ENCODE data around the gene CRELD2.
A peak's percentile ranks its signal among the peaks of the same experiment; 100 is the strongest.

Gene CRELD2

GRCh38 chr22:49913026-49913425 lies 5.4 kb upstream of the CRELD2 start:
- DNase-seq (ENCODE audit: low read depth), result no peak

GRCh38 chr22:49913446-49913845 lies 5.0 kb upstream of the CRELD2 start:
- DNase-seq (ENCODE audit: low read depth), result no peak

- DNase-seq (ENCODE audit: low read depth), result no peak
Observed at GRCh38 chr22:49914256-49914655, 4.2 kb upstream of the CRELD2 start.

- DNase-seq (ENCODE audit: low read depth), result no peak
Observed at GRCh38 chr22:49915610-49916009, 2.8 kb upstream of the CRELD2 start.

- no peak for DNase-seq (ENCODE audit: low read depth)
Observed at GRCh38 chr22:49916831-49917230, 1.6 kb upstream of the CRELD2 start.

GRCh38 chr22:49918911-49919881 lies 762 bp downstream of the CRELD2 start:
- no peak for DNase-seq (ENCODE audit: low read depth)

GRCh38 chr22:49920859-49921258 lies 2.4 kb downstream of the CRELD2 start:
- DNase-seq (ENCODE audit: low read depth), result no peak

GRCh38 chr22:49921508-49922278 lies 3.3 kb downstream of the CRELD2 start:
- DNase-seq (ENCODE audit: low read depth), result no peak

GRCh38 chr22:49922484-49922883 lies 4.0 kb downstream of the CRELD2 start:
- no peak for DNase-seq (ENCODE audit: low read depth)

- no peak for DNase-seq (ENCODE audit: low read depth)
Observed at GRCh38 chr22:49922926-49923325, 4.5 kb downstream of the CRELD2 start.

- no peak for DNase-seq (ENCODE audit: low read depth)
Observed at GRCh38 chr22:49923445-49923844, 5.0 kb downstream of the CRELD2 start.

GRCh38 chr22:49924113-49924833 lies 5.8 kb downstream of the CRELD2 start:
- DNase-seq (ENCODE audit: low read depth), result no peak

- DNase-seq (ENCODE audit: low read depth), result peak; percentile 67
Observed at GRCh38 chr22:49925525-49926128, 7.2 kb downstream of the CRELD2 start.

- no peak for DNase-seq (ENCODE audit: low read depth)
Observed at GRCh38 chr22:49926916-49927315, 8.5 kb downstream of the CRELD2 start.

- no peak for DNase-seq (ENCODE audit: low read depth)
Observed at GRCh38 chr22:49927483-49928184, 9.2 kb downstream of the CRELD2 start.

GRCh38 chr22:49928185-49928495 lies 9.7 kb downstream of the CRELD2 start:
- no peak for DNase-seq (ENCODE audit: low read depth)

- no peak for DNase-seq (ENCODE audit: low read depth)
Observed at GRCh38 chr22:49928555-49929210, 10.2 kb downstream of the CRELD2 start.

GRCh38 chr22:49929211-49929979 lies 11.0 kb downstream of the CRELD2 start:
- peak; percentile 71 for DNase-seq (ENCODE audit: low read depth)

GRCh38 chr22:49929994-49930575 lies 11.7 kb downstream of the CRELD2 start:
- no peak for DNase-seq (ENCODE audit: low read depth)

Measured in activated gamma-delta T cell treated with anti-CD3 and anti-CD28 coated beads, Interleukin-2, amount 50 U/mL, for 16 hours (primary cell).